Endothelial cell (in vitro differentiated cells): Measurements from ENCODE around the gene MOSMO. TPM values are rescaled to one million over a fixed set of nuclear protein-coding genes. Genes with fewer than 3 reads are reported as not detected.

ENCODE experiments used
- DNase-seq: peaks from one replicate; pipeline ENCODE4 v3.0.0; 2021; ENCODE audit warnings: low spot score
- H3K27ac Mint-ChIP-seq: one replicate; pipeline ENCODE4 v1.8.0; 2021; ENCODE audit warnings: mixed read lengths, inconsistent platforms; ENCODE audit not compliant: unreplicated experiment
- H3K27me3 Mint-ChIP-seq: one replicate; pipeline ENCODE4 v1.8.0; 2021; ENCODE audit warnings: mild to moderate bottlenecking, moderate library complexity, mixed read lengths, inconsistent platforms; ENCODE audit not compliant: unreplicated experiment
- H3K36me3 Mint-ChIP-seq: one replicate; pipeline ENCODE4 v1.8.0; 2021; ENCODE audit warnings: mild to moderate bottlenecking, low read depth, mixed read lengths, inconsistent platforms; ENCODE audit not compliant: unreplicated experiment
- H3K4me1 Mint-ChIP-seq: one replicate; pipeline ENCODE4 v1.8.0; 2021; ENCODE audit warnings: mild to moderate bottlenecking, mixed read lengths, inconsistent platforms; ENCODE audit not compliant: unreplicated experiment
- H3K4me3 Mint-ChIP-seq: one replicate; pipeline ENCODE4 v1.8.0; 2021; ENCODE audit warnings: mild to moderate bottlenecking, mixed read lengths, inconsistent platforms; ENCODE audit not compliant: unreplicated experiment
- H3K9me3 Mint-ChIP-seq: one replicate; pipeline ENCODE4 v1.8.0; 2021; ENCODE audit warnings: mixed read lengths, inconsistent platforms; ENCODE audit not compliant: unreplicated experiment
- total RNA-seq: library from RNA; stranded (reverse); fragmentation: NEBNext Ultra II Directional; extraction: Animal tissue kit (Norgen Biotek cat#: 25700); gene quantifications from one replicate; pipeline ENCODE4 v1.2.1, GENCODE V29; 2021; ENCODE audit not compliant: unreplicated experiment
- TF ChIP-seq, protein P1 (sequence below): fragments of 200-600 bp; sonication (generic); IDR thresholded peaks from one replicate; pipeline ENCODE4 v1.5.0; 2021; ENCODE audit warnings: antibody characterized with exemption; ENCODE audit not compliant: unreplicated experiment

Gene MOSMO
- total RNA-seq, 1 donor from 2014 or later = 15.1 TPM

DNA sequence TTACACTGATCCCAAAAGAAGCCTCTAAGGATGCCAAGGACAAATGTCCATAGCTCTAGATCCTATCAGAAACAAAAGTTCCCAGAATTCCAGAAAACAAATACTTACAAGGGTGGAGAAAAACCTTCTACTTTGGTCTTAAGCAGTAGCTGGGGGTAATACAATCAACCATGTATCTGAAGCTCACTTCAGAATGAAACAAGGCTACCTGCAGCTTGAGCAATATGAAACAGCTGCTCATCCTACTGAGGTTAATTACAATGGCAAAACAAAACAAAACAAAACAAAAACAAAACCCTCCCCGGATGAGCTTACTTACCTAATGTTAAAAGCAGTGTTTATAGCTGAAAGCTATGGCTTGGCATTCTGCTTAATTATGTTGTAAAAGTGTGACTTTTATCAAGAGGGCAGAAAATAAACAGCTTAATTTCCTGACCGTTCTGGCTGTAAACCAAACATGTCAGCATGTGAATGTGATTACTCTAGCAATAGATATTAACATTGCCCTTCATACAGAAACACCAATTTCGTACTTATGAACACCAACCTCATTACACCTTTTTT lies 17.4 kb upstream of the MOSMO start:
- TF ChIP-seq, protein P1, sequence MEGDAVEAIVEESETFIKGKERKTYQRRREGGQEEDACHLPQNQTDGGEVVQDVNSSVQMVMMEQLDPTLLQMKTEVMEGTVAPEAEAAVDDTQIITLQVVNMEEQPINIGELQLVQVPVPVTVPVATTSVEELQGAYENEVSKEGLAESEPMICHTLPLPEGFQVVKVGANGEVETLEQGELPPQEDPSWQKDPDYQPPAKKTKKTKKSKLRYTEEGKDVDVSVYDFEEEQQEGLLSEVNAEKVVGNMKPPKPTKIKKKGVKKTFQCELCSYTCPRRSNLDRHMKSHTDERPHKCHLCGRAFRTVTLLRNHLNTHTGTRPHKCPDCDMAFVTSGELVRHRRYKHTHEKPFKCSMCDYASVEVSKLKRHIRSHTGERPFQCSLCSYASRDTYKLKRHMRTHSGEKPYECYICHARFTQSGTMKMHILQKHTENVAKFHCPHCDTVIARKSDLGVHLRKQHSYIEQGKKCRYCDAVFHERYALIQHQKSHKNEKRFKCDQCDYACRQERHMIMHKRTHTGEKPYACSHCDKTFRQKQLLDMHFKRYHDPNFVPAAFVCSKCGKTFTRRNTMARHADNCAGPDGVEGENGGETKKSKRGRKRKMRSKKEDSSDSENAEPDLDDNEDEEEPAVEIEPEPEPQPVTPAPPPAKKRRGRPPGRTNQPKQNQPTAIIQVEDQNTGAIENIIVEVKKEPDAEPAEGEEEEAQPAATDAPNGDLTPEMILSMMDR = no peak
- no peak for DNase-seq
- peaks cover 14% of the 10 kb centered on the region for H3K4me1 Mint-ChIP-seq
- H3K4me3 Mint-ChIP-seq = no peak overlapping the region
- no peaks in the 10 kb centered on the region for H3K9me3 Mint-ChIP-seq
- H3K36me3 Mint-ChIP-seq = peaks cover 6% of the 10 kb centered on the region
- no peak overlapping the region for H3K27ac Mint-ChIP-seq
- peaks cover 4% of the 10 kb centered on the region for H3K27me3 Mint-ChIP-seq

DNA sequence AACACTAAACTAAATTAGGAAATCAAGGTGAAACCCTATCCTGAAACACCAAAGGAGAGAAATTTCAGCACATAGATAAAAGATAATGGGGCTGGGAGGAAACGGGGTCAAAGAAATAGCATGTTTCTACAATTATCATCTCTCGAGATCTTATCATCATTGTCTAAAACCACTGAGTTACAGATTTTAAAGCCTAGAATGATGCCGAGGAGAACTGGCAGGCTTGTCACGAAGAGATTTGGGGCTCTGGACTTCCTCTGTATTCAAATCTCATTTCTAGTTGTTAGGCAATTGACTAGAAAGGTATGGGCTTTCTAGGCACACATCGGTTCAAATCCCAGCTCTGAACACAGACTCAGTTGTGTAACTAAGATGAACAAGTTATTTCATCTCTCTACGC lies 16.3 kb upstream of the MOSMO start:
- Mint-ChIP-seq H3K9me3 (no peaks in the 10 kb centered on the region), H3K4me3 (no peak overlapping the region), H3K27ac (no peak overlapping the region), H3K27me3 (peaks cover 4% of the 10 kb centered on the region), H3K36me3 (peaks cover 3% of the 10 kb centered on the region), H3K4me1 (peaks cover 13% of the 10 kb centered on the region)
- TF ChIP-seq, protein P1 = no peak
- DNase-seq = no peak

DNA sequence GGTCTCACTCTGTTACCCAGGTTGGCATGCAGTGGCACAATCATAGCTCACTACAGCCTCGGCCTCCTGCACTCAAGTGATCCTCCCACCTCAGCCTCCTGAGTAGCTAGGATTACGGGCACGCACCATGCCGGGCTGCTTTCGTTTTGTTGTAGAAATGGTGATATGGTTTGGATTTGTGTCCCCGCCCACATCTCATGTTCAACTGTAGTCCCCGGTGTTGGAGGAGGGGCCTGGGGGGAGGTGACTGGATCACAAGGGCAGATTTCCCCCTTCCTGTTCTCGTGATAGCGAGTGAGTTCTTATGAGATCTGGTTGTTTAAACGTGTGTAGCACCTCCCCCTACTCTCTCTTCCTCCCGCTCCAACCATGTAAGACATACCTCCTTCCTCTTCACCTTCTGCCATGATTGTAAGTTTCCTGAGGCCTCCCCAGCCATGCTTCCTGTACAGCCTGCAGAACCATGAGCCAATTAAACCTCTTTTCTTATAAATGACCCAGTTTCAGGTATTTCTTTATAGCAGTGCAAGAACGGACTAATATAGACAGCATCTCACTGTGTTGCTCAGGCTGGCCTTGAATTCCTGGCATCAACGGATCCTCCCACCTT lies 12.9 kb upstream of the MOSMO start:
- H3K27me3 Mint-ChIP-seq = peaks cover 4% of the 10 kb centered on the region
- peaks cover 3% of the 10 kb centered on the region for H3K36me3 Mint-ChIP-seq
- TF ChIP-seq, protein P1 = no peak
- peaks cover 18% of the 10 kb centered on the region for H3K4me1 Mint-ChIP-seq
- no peak for DNase-seq
- H3K4me3 Mint-ChIP-seq = peak overlapping the region; percentile 37
- no peak overlapping the region for H3K27ac Mint-ChIP-seq
- H3K9me3 Mint-ChIP-seq = no peaks in the 10 kb centered on the region

DNA sequence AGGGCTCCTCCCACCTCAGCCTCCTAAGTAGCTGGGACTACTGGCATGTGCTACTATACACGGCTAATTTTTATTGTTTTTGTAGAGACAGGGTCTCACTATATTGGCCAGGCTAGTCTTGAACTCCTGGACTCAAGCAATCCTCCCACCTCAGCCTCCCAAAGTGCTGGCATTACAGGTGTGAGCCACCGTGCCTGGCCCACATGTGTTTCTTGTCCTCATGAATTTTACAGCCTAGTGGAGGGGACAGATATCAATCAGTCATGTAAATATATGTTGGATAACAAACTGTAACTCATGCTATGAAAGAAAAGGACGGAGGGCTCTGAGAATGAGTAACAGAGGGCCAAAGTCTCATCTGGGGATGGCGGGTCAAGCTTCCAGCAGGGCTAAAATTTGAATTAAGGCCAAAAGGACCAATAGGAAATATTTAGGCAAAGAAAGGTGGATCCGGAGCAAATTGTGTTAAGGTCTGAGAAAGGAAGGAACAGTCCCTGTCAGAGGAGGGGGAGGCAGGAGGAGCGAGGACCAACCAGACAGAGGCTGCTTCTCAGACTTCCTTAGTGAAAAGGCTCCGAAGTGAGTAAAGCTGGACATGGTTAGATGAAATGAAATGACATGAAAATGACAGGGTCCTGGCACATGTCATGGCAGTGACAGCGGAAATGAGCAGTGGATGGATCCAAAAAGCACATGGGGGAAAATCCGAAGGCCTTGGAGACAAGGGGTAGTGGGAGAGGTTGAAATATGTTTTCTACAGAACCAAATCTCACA lies 10.8 kb upstream of the MOSMO start:
- H3K27me3 Mint-ChIP-seq = peaks cover 6% of the 10 kb centered on the region
- H3K4me3 Mint-ChIP-seq = no peak overlapping the region
- peak overlapping the region; percentile 98 for H3K27ac Mint-ChIP-seq
- H3K36me3 Mint-ChIP-seq = peaks cover 3% of the 10 kb centered on the region
- DNase-seq = no peak
- H3K4me1 Mint-ChIP-seq = peaks cover 18% of the 10 kb centered on the region
- H3K9me3 Mint-ChIP-seq = no peaks in the 10 kb centered on the region
- TF ChIP-seq, protein P1 = no peak
